ENCODE measurements around the gene RWDD1.

RWDD1 gene

DNA sequence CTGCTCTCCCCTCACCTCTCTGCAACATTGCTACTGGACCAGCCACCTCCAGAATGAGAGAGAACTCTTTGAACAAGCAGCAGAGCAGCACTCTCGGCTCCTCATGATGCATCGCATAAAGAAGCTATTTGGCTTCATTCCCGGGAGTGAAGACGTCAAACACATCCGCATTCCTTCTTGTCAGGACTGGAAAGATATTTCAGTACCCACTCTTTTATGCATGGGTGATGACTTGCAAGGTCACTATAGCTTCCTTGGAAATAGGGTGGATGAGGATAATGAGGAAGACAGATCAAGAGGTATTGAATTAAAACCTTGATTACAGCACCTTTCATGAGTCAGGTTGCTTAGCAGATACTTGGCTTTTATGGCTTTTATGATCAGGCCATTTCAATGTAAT, 13.4 kb upstream of the RWDD1 start:
- peaks cover 12% of the 10 kb centered on the region; the same call in 1 of the 2 replicates for H3K27me3 ChIP-seq (ENCODE audit: control insufficient read depth, low read length)
- H3K27ac ChIP-seq (ENCODE audit: low read depth, low read length), result no peak overlapping the region
- no peak overlapping the region for H3K4me2 ChIP-seq (ENCODE audit: low read length)

DNA sequence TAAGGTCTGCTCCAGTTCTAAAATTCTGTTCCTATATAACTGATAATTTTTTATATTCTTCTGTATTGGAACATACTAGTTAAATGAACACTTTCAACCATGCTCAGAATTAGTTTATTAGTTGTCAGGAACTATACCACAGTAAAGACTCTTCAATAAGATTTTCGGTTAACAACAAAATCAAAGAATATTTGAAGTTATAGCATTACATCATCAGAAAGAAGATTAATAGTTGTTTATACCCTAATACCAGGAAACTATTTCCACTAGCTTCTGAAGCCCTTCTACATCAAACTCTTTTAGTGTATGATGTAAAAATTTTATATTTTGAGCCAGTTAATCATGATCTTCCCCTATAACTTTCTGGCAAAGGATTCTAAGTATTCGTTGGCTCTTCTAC, 11.2 kb upstream of the RWDD1 start:
- Histone ChIP-seq H3K27me3 (ENCODE audit: control insufficient read depth, low read length) (peaks cover 19% of the 10 kb centered on the region), H3K36me3 (ENCODE audit: control insufficient read depth, low read length) (no peaks in the 10 kb centered on the region), H3K4me2 (ENCODE audit: low read length) (no peak overlapping the region), H4K20me1 (ENCODE audit: control insufficient read depth, insufficient read depth, low read depth, low read length) (no peaks in the 10 kb centered on the region), H3K9me2 (replicated peaks; ENCODE audit: control insufficient read depth, low read length) (no peaks in the 10 kb centered on the region), H3K27ac (ENCODE audit: low read depth, low read length) (no peak overlapping the region), H3K79me2 (ENCODE audit: control insufficient read depth, low read length) (no peaks in the 10 kb centered on the region), H3K4me1 (ENCODE audit: control insufficient read depth, low read length) (peaks cover 5% of the 10 kb centered on the region; the same call in 1 of the 2 replicates), H3K4me3 (ENCODE audit: low read length) (no peak overlapping the region), H3K9me3 (ENCODE audit: control insufficient read depth, insufficient read depth, low read length) (no peaks in the 10 kb centered on the region), H3F3A (ENCODE audit: control insufficient read depth, insufficient read depth) (no peaks in the 10 kb centered on the region)
- TF ChIP-seq, protein P1, sequence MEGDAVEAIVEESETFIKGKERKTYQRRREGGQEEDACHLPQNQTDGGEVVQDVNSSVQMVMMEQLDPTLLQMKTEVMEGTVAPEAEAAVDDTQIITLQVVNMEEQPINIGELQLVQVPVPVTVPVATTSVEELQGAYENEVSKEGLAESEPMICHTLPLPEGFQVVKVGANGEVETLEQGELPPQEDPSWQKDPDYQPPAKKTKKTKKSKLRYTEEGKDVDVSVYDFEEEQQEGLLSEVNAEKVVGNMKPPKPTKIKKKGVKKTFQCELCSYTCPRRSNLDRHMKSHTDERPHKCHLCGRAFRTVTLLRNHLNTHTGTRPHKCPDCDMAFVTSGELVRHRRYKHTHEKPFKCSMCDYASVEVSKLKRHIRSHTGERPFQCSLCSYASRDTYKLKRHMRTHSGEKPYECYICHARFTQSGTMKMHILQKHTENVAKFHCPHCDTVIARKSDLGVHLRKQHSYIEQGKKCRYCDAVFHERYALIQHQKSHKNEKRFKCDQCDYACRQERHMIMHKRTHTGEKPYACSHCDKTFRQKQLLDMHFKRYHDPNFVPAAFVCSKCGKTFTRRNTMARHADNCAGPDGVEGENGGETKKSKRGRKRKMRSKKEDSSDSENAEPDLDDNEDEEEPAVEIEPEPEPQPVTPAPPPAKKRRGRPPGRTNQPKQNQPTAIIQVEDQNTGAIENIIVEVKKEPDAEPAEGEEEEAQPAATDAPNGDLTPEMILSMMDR (IDR thresholded peaks at IDR 0.05; ENCODE audit: low read depth, low read length, poor library complexity, severe bottlenecking), result no peak
- no peak for TF ChIP-seq EZH2phosphoT487 (IDR thresholded peaks at IDR 0.05; ENCODE audit: borderline replicate concordance, low read length)

More for the DNA sequence above, 13.4 kb upstream of the RWDD1 start:
- Histone ChIP-seq H3K36me3 (ENCODE audit: control insufficient read depth, low read length) (no peaks in the 10 kb centered on the region), H4K20me1 (ENCODE audit: control insufficient read depth, insufficient read depth, low read depth, low read length) (no peaks in the 10 kb centered on the region), H3F3A (ENCODE audit: control insufficient read depth, insufficient read depth) (no peaks in the 10 kb centered on the region), H3K4me3 (ENCODE audit: low read length) (no peak overlapping the region), H3K79me2 (ENCODE audit: control insufficient read depth, low read length) (no peaks in the 10 kb centered on the region), H3K9me3 (ENCODE audit: control insufficient read depth, insufficient read depth, low read length) (no peaks in the 10 kb centered on the region), H3K9me2 (replicated peaks; ENCODE audit: control insufficient read depth, low read length) (no peaks in the 10 kb centered on the region), H3K4me1 (ENCODE audit: control insufficient read depth, low read length) (no peaks in the 10 kb centered on the region)
- TF ChIP-seq, protein P1 (IDR thresholded peaks at IDR 0.05; ENCODE audit: low read depth, low read length, poor library complexity, severe bottlenecking), result no peak
- TF ChIP-seq EZH2phosphoT487 (IDR thresholded peaks at IDR 0.05; ENCODE audit: borderline replicate concordance, low read length), result no peak

GRCh38 chr6:116561377-116562018, 9.8 kb upstream of the RWDD1 start:
- H3K27ac ChIP-seq (ENCODE audit: low read depth, low read length), result no peak overlapping the region
- H3K4me1 ChIP-seq (ENCODE audit: control insufficient read depth, low read length), result peaks cover 5% of the 10 kb centered on the region; the same call in 1 of the 2 replicates
- TF ChIP-seq, protein P1 (IDR thresholded peaks at IDR 0.05; ENCODE audit: low read depth, low read length, poor library complexity, severe bottlenecking), result peak; percentile 96
- TF ChIP-seq EZH2phosphoT487 (IDR thresholded peaks at IDR 0.05; ENCODE audit: borderline replicate concordance, low read length), result no peak
- H3K36me3 ChIP-seq (ENCODE audit: control insufficient read depth, low read length), result no peaks in the 10 kb centered on the region
- peaks cover 29% of the 10 kb centered on the region for H3K27me3 ChIP-seq (ENCODE audit: control insufficient read depth, low read length)
- no peak overlapping the region for H3K4me2 ChIP-seq (ENCODE audit: low read length)
- H4K20me1 ChIP-seq (ENCODE audit: control insufficient read depth, insufficient read depth, low read depth, low read length), result no peaks in the 10 kb centered on the region
- no peak overlapping the region for H3K4me3 ChIP-seq (ENCODE audit: low read length)
- no peaks in the 10 kb centered on the region for H3K79me2 ChIP-seq (ENCODE audit: control insufficient read depth, low read length)
- no peaks in the 10 kb centered on the region for H3K9me3 ChIP-seq (ENCODE audit: control insufficient read depth, insufficient read depth, low read length)
- no peaks in the 10 kb centered on the region for H3K9me2 ChIP-seq (replicated peaks; ENCODE audit: control insufficient read depth, low read length)
- H3F3A ChIP-seq (ENCODE audit: control insufficient read depth, insufficient read depth), result no peaks in the 10 kb centered on the region
